ENCODE measurements around the gene MSL3. TPM values are rescaled to one million over a fixed set of nuclear protein-coding genes. Genes with fewer than 3 reads are reported as not detected.

Gene MSL3
- total and polyA plus RNA-seq, 8 donors = 13.6 to 44.0 (median 27.2) TPM

DNA sequence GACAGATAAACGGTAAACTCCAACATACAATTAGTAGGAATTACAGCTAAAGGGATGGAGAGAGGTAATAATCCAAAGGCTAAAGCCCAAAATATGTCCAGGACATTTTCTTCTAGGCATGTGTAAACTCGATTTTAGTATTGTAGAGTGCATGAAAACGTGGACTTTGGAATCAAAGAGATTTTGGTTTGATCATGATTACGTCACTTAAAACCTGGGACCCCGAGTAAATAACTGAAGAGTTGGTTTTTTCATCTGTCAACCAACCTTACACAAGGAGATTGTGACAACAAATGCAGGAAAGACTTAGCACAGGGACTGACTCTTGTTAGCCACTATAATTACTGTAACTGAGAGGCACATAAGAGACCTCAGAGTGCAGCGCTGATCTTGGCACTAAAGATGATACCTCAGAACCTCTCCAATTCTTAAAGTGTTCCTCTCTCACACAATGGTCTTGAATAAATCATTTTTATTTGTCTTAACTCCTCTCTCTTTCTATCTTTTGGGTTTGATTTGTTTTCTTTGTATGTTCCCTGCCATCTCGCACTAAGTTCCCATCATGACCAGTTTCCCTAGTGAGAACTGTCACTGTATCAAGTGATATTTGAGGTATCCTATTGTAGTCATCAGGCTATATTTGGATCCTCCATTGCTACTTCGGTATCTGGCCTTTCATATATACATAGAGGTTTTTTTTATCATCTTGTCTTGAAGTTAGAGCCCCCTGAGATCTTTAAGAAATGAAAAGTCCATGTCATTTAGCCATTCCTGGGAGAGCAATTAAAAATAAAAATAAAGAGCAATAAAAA is 32.2 kb upstream of the MSL3 start:
- Histone ChIP-seq H3K27me3 (peaks cover 0 to 9% (median 0%) of the 10 kb centered on the region in 3 donors), H3K27ac (no peak overlapping the region), H3K4me1 (peaks cover 0 to 8% (median 0%) of the 10 kb centered on the region in 4 donors), H3K4me3 (no peak overlapping the region), H3K9me3 (no peaks in the 10 kb centered on the region), H3K36me3 (no peaks in the 10 kb centered on the region)
- no peak for DNase-seq
- intact Hi-C loops (cut with DNase I; ENCODE audit: low total_unique reads) = no loop called here
- WGBS, 5 donors = 48 to 61% (median 55%) methylated on average over 8 of the region's 8 CpGs
- TF ChIP-seq, protein P1, sequence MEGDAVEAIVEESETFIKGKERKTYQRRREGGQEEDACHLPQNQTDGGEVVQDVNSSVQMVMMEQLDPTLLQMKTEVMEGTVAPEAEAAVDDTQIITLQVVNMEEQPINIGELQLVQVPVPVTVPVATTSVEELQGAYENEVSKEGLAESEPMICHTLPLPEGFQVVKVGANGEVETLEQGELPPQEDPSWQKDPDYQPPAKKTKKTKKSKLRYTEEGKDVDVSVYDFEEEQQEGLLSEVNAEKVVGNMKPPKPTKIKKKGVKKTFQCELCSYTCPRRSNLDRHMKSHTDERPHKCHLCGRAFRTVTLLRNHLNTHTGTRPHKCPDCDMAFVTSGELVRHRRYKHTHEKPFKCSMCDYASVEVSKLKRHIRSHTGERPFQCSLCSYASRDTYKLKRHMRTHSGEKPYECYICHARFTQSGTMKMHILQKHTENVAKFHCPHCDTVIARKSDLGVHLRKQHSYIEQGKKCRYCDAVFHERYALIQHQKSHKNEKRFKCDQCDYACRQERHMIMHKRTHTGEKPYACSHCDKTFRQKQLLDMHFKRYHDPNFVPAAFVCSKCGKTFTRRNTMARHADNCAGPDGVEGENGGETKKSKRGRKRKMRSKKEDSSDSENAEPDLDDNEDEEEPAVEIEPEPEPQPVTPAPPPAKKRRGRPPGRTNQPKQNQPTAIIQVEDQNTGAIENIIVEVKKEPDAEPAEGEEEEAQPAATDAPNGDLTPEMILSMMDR (IDR thresholded peaks at IDR 0.05) = no peak
- TF ChIP-seq POLR2A (IDR thresholded peaks at IDR 0.05) (no peak), EP300 (IDR thresholded peaks at IDR 0.05) (no peak), POLR2AphosphoS5 (IDR thresholded peaks at IDR 0.05) (no peak)

DNA sequence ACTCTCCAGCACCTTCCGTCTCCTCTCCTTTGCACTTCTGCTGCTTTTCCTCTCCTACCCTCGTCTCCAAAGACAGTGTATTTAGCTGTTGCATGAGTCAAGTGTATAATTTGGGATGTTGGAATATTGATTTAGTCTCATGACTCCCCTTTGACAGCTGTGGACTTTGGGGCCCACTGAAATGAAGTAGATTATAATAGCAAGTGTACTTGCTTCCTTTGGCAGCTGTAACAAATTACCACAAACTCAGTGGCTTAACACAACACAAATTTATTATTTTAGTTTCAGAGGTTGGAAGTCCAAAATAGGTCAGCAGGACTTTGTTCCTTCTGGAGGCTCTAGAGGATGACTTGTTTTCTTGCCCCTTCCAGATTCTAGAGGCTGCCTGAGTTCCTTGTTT is 29.5 kb upstream of the MSL3 start:
- 68 to 86% (median 73%) methylated on average over 2 of the region's 2 CpGs for WGBS, 5 donors
- Histone ChIP-seq H3K36me3 (no peaks in the 10 kb centered on the region), H3K4me1 (peaks cover 0 to 8% (median 0%) of the 10 kb centered on the region in 4 donors), H3K4me3 (no peak overlapping the region), H3K9me3 (no peaks in the 10 kb centered on the region), H3K27ac (no peak overlapping the region), H3K27me3 (peaks cover 0 to 9% (median 0%) of the 10 kb centered on the region in 3 donors)
- DNase-seq = no peak
- intact Hi-C loops (cut with DNase I; ENCODE audit: low total_unique reads) = no loop called here
- TF ChIP-seq POLR2AphosphoS5 (IDR thresholded peaks at IDR 0.05) (no peak), POLR2A (IDR thresholded peaks at IDR 0.05) (no peak), EP300 (IDR thresholded peaks at IDR 0.05) (no peak)
- TF ChIP-seq, protein P1 (IDR thresholded peaks at IDR 0.05) = no peak

DNA sequence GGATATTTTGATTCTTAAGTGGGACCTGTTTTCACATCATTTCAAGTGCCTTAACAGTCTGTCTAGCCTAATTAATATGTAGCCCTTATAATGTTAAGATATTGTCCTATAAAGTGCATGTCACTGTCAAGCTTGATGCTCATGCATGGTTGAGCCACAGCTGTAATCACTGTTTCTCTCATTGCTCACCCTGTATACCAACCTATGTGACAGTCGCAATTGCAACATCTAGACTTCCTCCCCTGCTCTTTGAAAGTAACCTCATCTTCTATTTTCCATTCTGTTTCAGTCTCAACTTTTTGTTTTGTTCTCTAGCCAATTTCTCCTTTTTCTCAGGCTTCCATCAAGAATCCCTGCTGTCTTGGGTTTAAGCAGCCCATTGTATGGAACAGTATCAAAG is 24.4 kb upstream of the MSL3 start:
- WGBS, 5 donors = 50 to 100% (median 75%) methylated on average over 1 of the region's 1 CpG

DNA sequence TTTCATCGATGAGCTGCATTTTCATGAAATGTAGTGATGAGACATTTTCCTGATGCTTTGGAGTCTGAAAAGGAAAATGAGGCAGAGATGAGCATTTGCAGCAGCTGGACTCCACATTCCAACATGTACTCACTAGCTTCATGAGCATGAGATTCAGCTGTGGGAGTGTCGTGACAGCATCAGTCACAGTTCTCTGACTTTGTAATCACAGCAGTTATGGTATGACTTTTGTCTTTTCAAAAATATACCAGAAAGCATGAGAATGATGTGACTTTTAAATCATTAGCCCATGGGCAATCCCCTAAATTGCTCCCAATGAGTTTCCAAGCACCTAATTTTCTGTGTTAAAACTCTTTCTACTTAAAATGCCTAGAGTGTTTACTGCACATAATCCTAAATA is 18.3 kb upstream of the MSL3 start:
- Histone ChIP-seq H3K4me3 (no peak overlapping the region), H3K36me3 (no peaks in the 10 kb centered on the region), H3K27ac (no peak overlapping the region), H3K27me3 (no peaks in the 10 kb centered on the region), H3K9me3 (no peaks in the 10 kb centered on the region), H3K4me1 (no peaks in the 10 kb centered on the region)
- TF ChIP-seq, protein P1 (IDR thresholded peaks at IDR 0.05) = no peak
- TF ChIP-seq POLR2AphosphoS5 (IDR thresholded peaks at IDR 0.05) = no peak
- no peak for TF ChIP-seq EP300 (IDR thresholded peaks at IDR 0.05)
- no peak for TF ChIP-seq POLR2A (IDR thresholded peaks at IDR 0.05)
- 68 to 80% (median 72%) methylated on average over 2 of the region's 2 CpGs for WGBS, 5 donors
- DNase-seq = no peak
- intact Hi-C loops (cut with DNase I; ENCODE audit: low total_unique reads) = no loop called here

More for the DNA sequence above, 24.4 kb upstream of the MSL3 start:
- intact Hi-C loops (cut with DNase I; ENCODE audit: low total_unique reads) = no loop called here
- no peak overlapping the region for H3K4me3 ChIP-seq
- no peaks in the 10 kb centered on the region for H3K36me3 ChIP-seq
- no peak overlapping the region for H3K27ac ChIP-seq
- TF ChIP-seq EP300 (IDR thresholded peaks at IDR 0.05) = no peak
- TF ChIP-seq, protein P1 (IDR thresholded peaks at IDR 0.05) = no peak
- TF ChIP-seq POLR2AphosphoS5 (IDR thresholded peaks at IDR 0.05) = no peak
- no peak for TF ChIP-seq POLR2A (IDR thresholded peaks at IDR 0.05)
- H3K27me3 ChIP-seq = peaks cover 0 to 4% (median 0%) of the 10 kb centered on the region in 3 donors
- no peaks in the 10 kb centered on the region for H3K4me1 ChIP-seq
- no peak for DNase-seq
- H3K9me3 ChIP-seq = no peaks in the 10 kb centered on the region

All from stomach (tissue), 9 donors.